ENCODE results near the gene LTO1.

Gene LTO1

DNA sequence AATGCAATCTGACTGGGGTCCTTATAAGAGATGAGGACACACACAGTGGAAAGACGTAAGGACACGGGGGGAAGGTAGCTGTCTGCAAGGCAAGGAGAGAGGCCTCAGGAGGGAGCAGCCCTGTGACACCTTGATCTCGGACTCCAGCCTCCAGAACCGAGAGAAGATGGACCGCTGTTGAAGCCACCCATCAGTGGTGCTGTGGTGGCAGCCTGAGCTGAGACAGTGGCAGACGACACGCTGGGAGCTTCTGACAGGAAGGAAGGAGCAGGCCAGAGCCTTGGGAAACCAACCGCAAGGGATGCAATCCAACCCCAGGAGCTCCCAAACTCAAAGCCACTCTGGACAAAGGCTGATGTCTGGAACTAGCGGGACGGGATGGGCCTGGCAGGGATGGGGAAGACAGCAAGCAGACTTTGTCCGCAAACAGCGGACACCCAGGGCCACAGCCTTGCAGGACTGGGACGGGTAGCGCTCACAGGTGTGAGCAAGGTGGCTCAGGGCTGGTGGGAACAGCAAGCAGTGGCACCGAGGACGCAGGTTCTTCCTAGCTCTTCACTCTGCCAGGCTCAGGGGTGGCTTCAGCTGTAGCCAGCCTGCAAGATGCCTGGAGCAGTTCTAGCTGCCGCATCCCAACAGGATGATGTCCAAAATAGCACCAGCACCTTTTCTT, 10.9 kb downstream of the LTO1 start:
- no peaks in the 10 kb centered on the region for H3K79me1 ChIP-seq (ENCODE audit: low read depth, low read length)
- WGBS, 2 donors (ENCODE audit: extremely low coverage in 2 of 2, insufficient read length in 2 of 2, insufficient replicate concordance in 1 of 2), result no CpG with 5 or more reads among the region's 17 CpGs

DNA sequence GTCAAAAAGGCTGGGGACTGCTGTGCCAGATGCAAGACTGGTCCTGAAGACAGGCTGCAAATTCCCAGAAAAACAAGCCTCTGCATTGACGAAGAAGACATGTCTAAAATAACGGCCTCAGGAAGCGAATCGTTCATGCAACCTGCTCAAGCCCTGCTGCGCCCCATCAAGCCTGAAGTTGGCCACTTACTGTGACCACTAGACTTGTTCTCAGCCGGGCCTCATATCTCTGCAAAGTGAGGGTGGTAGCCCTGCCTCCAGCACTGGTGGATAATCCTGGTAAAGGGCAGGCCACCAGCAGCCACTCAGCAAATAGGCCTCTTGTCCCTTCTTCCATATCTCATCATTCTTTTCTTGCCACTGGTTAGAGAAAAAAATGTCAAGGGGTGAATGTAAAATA, 11.8 kb downstream of the LTO1 start:
- no peaks in the 10 kb centered on the region for H3K9me3 ChIP-seq (replicated peaks in 1 of 2; ENCODE audit: control insufficient read depth in 2 of 2, insufficient read depth in 1 of 2, low read depth in 1 of 2, low read length in 2 of 2)
- H3K23ac ChIP-seq (ENCODE audit: low read depth, low read length, poor library complexity), result no peak overlapping the region
- H3K27me3 ChIP-seq (ENCODE audit: control insufficient read depth in 3 of 3, insufficient read depth in 3 of 3, low read depth in 1 of 3, low read length in 3 of 3), result no peaks in the 10 kb centered on the region
- H2BK5ac ChIP-seq (ENCODE audit: low read length), result no peak overlapping the region
- H3K4me1 ChIP-seq (ENCODE audit: control insufficient read depth in 2 of 2, insufficient read depth in 1 of 2, low read depth in 1 of 2, low read length in 2 of 2), result peaks cover 8 to 17% of the 10 kb centered on the region in 2 donors
- H2AFZ ChIP-seq (ENCODE audit: low read length), result no peak overlapping the region
- no peak overlapping the region for H2BK15ac ChIP-seq (ENCODE audit: low read length)
- H3K4me3 ChIP-seq (ENCODE audit: low read length in 2 of 2), result no peak overlapping the region
- no peak overlapping the region for H4K91ac ChIP-seq (ENCODE audit: low read depth, low read length, poor library complexity)
- H2BK120ac ChIP-seq (ENCODE audit: low read depth, low read length), result no peak overlapping the region
- H3K36me3 ChIP-seq (replicated peaks in 1 of 2; ENCODE audit: control insufficient read depth in 2 of 2, insufficient read depth in 2 of 2, low read length in 2 of 2), result peaks cover 11 to 47% of the 10 kb centered on the region in 2 donors
- H3K4me2 ChIP-seq (ENCODE audit: insufficient read depth, low read length, poor library complexity, severe bottlenecking), result no peak overlapping the region
- peak overlapping the region; percentile 72 for H2AK5ac ChIP-seq (ENCODE audit: low read depth, low read length)
- WGBS, 2 donors (ENCODE audit: extremely low coverage in 2 of 2, insufficient read length in 2 of 2, insufficient replicate concordance in 1 of 2), result no CpG with 5 or more reads among the region's 6 CpGs
- no peak overlapping the region for H3K4ac ChIP-seq (ENCODE audit: low read length)
- no peak overlapping the region for H4K8ac ChIP-seq (ENCODE audit: low read depth, low read length)
- no peak overlapping the region for H3K27ac ChIP-seq (replicated peaks; ENCODE audit: low read length)
- no peak overlapping the region for H3K14ac ChIP-seq (ENCODE audit: low read length)
- no peak for DNase-seq (ENCODE audit: low spot score)
- H3K18ac ChIP-seq (ENCODE audit: low read length), result no peak overlapping the region
- no peaks in the 10 kb centered on the region for H3K79me1 ChIP-seq (ENCODE audit: low read depth, low read length)
- H3K9ac ChIP-seq (ENCODE audit: low read depth, low read length, poor library complexity), result no peak overlapping the region
- H2BK12ac ChIP-seq (ENCODE audit: low read length), result no peak overlapping the region

More for the DNA sequence above, 10.9 kb downstream of the LTO1 start:
- Histone ChIP-seq H3K27ac (replicated peaks; ENCODE audit: low read length) (no peak overlapping the region), H4K91ac (ENCODE audit: low read depth, low read length, poor library complexity) (no peak overlapping the region), H3K4ac (ENCODE audit: low read length) (no peak overlapping the region), H3K4me2 (ENCODE audit: insufficient read depth, low read length, poor library complexity, severe bottlenecking) (no peak overlapping the region), H3K9me3 (replicated peaks in 1 of 2; ENCODE audit: control insufficient read depth in 2 of 2, insufficient read depth in 1 of 2, low read depth in 1 of 2, low read length in 2 of 2) (no peaks in the 10 kb centered on the region), H2BK12ac (ENCODE audit: low read length) (no peak overlapping the region), H3K4me3 (ENCODE audit: low read length in 2 of 2) (peak overlapping the region in 1 of 2 donors; percentile 19), H2BK15ac (ENCODE audit: low read length) (peak overlapping the region; percentile 31), H4K8ac (ENCODE audit: low read depth, low read length) (no peak overlapping the region), H2AK5ac (ENCODE audit: low read depth, low read length) (no peak overlapping the region), H3K27me3 (ENCODE audit: control insufficient read depth in 3 of 3, insufficient read depth in 3 of 3, low read depth in 1 of 3, low read length in 3 of 3) (no peaks in the 10 kb centered on the region), H2BK5ac (ENCODE audit: low read length) (no peak overlapping the region), H2BK120ac (ENCODE audit: low read depth, low read length) (no peak overlapping the region), H3K23ac (ENCODE audit: low read depth, low read length, poor library complexity) (no peak overlapping the region), H3K4me1 (ENCODE audit: control insufficient read depth in 2 of 2, insufficient read depth in 1 of 2, low read depth in 1 of 2, low read length in 2 of 2) (peaks cover 0 to 8% of the 10 kb centered on the region in 2 donors), H3K9ac (ENCODE audit: low read depth, low read length, poor library complexity) (no peak overlapping the region), H3K36me3 (replicated peaks in 1 of 2; ENCODE audit: control insufficient read depth in 2 of 2, insufficient read depth in 2 of 2, low read length in 2 of 2) (peaks cover 11 to 52% of the 10 kb centered on the region in 2 donors), H3K18ac (ENCODE audit: low read length) (peak overlapping the region; percentile 18), H3K14ac (ENCODE audit: low read length) (peak overlapping the region; percentile 75), H2AFZ (ENCODE audit: low read length) (no peak overlapping the region)
- no peak for DNase-seq (ENCODE audit: low spot score)

DNA sequence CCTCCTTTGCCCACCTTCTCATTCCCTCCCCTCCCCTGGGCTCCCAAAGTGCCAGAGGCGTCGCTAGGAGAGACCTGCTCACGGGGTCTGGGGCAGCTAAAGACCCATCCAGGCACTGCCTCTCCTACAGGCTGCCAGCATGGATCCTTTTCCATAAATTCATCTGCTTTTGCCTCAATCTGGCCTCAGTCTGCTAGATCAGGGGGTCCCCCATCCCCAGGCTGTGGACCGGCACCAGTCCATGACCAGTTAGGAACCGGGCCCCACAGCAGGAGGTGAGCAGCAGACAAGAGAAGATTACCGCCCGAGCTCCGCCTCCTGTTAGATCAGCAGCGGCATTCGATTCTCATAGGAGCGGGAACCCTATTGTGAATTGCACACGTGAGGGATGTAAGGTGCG, 12.3 kb downstream of the LTO1 start:
- no CpG with 5 or more reads among the region's 13 CpGs for WGBS, 2 donors (ENCODE audit: extremely low coverage in 2 of 2, insufficient read length in 2 of 2, insufficient replicate concordance in 1 of 2)
- Histone ChIP-seq H3K36me3 (replicated peaks in 1 of 2; ENCODE audit: control insufficient read depth in 2 of 2, insufficient read depth in 2 of 2, low read length in 2 of 2) (peaks cover 11 to 42% of the 10 kb centered on the region in 2 donors), H3K14ac (ENCODE audit: low read length) (peak overlapping the region; percentile 63)

DNA sequence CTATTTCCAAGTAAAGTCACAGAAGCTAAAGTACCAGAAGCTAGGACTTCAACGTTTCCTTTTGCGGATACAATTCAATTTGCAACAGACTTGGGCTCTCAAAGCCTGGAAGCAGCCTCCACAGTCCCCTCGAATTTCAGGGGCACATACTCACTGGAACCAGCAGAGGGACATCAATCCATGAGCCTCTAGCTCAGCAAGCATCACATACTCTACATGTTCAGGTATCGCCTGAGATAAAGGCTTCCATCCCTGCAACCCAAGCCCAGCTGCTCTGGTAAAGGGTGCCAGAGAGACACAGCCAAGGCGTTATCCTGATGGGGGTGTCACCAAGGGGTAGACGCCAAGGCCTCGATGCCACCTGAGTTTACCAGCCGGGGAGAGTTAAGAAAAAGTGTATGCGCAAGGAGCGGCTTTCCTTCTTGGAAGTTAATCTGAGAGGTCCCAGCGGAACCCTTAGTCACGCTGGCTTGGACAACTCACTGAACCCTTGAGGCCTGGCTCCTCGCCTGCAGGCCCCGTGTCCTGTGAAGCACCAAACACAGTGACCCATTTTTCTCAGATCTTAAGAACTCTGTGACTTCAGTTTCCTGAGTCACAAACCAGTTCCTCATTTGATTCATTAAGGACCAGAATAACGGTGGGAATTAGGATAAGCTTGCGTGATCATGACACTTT, 13.0 kb downstream of the LTO1 start:
- Histone ChIP-seq H3K4ac (ENCODE audit: low read length) (no peak overlapping the region), H3K27ac (replicated peaks; ENCODE audit: low read length) (no peak overlapping the region), H2BK5ac (ENCODE audit: low read length) (no peak overlapping the region), H3K9me3 (replicated peaks in 1 of 2; ENCODE audit: control insufficient read depth in 2 of 2, insufficient read depth in 1 of 2, low read depth in 1 of 2, low read length in 2 of 2) (no peaks in the 10 kb centered on the region), H2AFZ (ENCODE audit: low read length) (no peak overlapping the region), H3K4me2 (ENCODE audit: insufficient read depth, low read length, poor library complexity, severe bottlenecking) (no peak overlapping the region), H4K91ac (ENCODE audit: low read depth, low read length, poor library complexity) (no peak overlapping the region), H4K8ac (ENCODE audit: low read depth, low read length) (no peak overlapping the region), H2BK15ac (ENCODE audit: low read length) (no peak overlapping the region), H3K4me3 (ENCODE audit: low read length in 2 of 2) (no peak overlapping the region), H3K23ac (ENCODE audit: low read depth, low read length, poor library complexity) (no peak overlapping the region), H3K79me1 (ENCODE audit: low read depth, low read length) (no peaks in the 10 kb centered on the region), H3K36me3 (replicated peaks in 1 of 2; ENCODE audit: control insufficient read depth in 2 of 2, insufficient read depth in 2 of 2, low read length in 2 of 2) (peaks cover 9 to 36% of the 10 kb centered on the region in 2 donors), H3K9ac (ENCODE audit: low read depth, low read length, poor library complexity) (no peak overlapping the region), H3K27me3 (ENCODE audit: control insufficient read depth in 3 of 3, insufficient read depth in 3 of 3, low read depth in 1 of 3, low read length in 3 of 3) (no peaks in the 10 kb centered on the region), H3K4me1 (ENCODE audit: control insufficient read depth in 2 of 2, insufficient read depth in 1 of 2, low read depth in 1 of 2, low read length in 2 of 2) (peaks cover 19 to 25% of the 10 kb centered on the region in 2 donors), H3K14ac (ENCODE audit: low read length) (no peak overlapping the region), H2AK5ac (ENCODE audit: low read depth, low read length) (no peak overlapping the region), H2BK12ac (ENCODE audit: low read length) (no peak overlapping the region), H2BK120ac (ENCODE audit: low read depth, low read length) (no peak overlapping the region), H3K18ac (ENCODE audit: low read length) (no peak overlapping the region)
- no CpG with 5 or more reads among the region's 16 CpGs for WGBS, 2 donors (ENCODE audit: extremely low coverage in 2 of 2, insufficient read length in 2 of 2, insufficient replicate concordance in 1 of 2)
- DNase-seq (ENCODE audit: low spot score), result no peak

More for the DNA sequence above, 12.3 kb downstream of the LTO1 start:
- Histone ChIP-seq H3K9ac (ENCODE audit: low read depth, low read length, poor library complexity) (no peak overlapping the region), H4K91ac (ENCODE audit: low read depth, low read length, poor library complexity) (no peak overlapping the region), H3K4me2 (ENCODE audit: insufficient read depth, low read length, poor library complexity, severe bottlenecking) (no peak overlapping the region), H3K4me3 (ENCODE audit: low read length in 2 of 2) (no peak overlapping the region), H2AFZ (ENCODE audit: low read length) (no peak overlapping the region), H3K4ac (ENCODE audit: low read length) (no peak overlapping the region), H2BK5ac (ENCODE audit: low read length) (no peak overlapping the region), H2BK120ac (ENCODE audit: low read depth, low read length) (no peak overlapping the region), H3K18ac (ENCODE audit: low read length) (no peak overlapping the region), H3K27ac (replicated peaks; ENCODE audit: low read length) (no peak overlapping the region), H4K8ac (ENCODE audit: low read depth, low read length) (no peak overlapping the region), H3K9me3 (replicated peaks in 1 of 2; ENCODE audit: control insufficient read depth in 2 of 2, insufficient read depth in 1 of 2, low read depth in 1 of 2, low read length in 2 of 2) (no peaks in the 10 kb centered on the region), H3K27me3 (ENCODE audit: control insufficient read depth in 3 of 3, insufficient read depth in 3 of 3, low read depth in 1 of 3, low read length in 3 of 3) (no peaks in the 10 kb centered on the region), H3K23ac (ENCODE audit: low read depth, low read length, poor library complexity) (no peak overlapping the region), H2AK5ac (ENCODE audit: low read depth, low read length) (peak overlapping the region; percentile 47), H3K79me1 (ENCODE audit: low read depth, low read length) (no peaks in the 10 kb centered on the region), H2BK15ac (ENCODE audit: low read length) (no peak overlapping the region), H2BK12ac (ENCODE audit: low read length) (no peak overlapping the region), H3K4me1 (ENCODE audit: control insufficient read depth in 2 of 2, insufficient read depth in 1 of 2, low read depth in 1 of 2, low read length in 2 of 2) (peaks cover 13 to 18% of the 10 kb centered on the region in 2 donors)
- no peak for DNase-seq (ENCODE audit: low spot score)

All from neuronal stem cell (in vitro differentiated cells).